Thyroid gland (tissue), 4 donors: ENCODE data around the gene POLR3E.

Source experiments
- CTCF ChIP-seq, 6 experiments: fragments of 200-600 bp in 3 of 6; fragments of 450-650 bp in 3 of 6; sonication (generic) in 3 of 6; IDR thresholded peaks; one replicate each; pipeline ENCODE4 v1.5.1; 2016 to 2019; ENCODE audit warnings: antibody characterized with exemption in 6 of 6, mild to moderate bottlenecking in 2 of 6, inconsistent platforms in 1 of 6, moderate library complexity in 1 of 6
- POLR2A ChIP-seq, 2 donors: fragments of 450-650 bp; IDR thresholded peaks; one replicate each; pipeline ENCODE4 v1.6.1; 2017; ENCODE audit warnings: antibody characterized with exemption in 2 of 2, mild to moderate bottlenecking in 2 of 2, moderate library complexity in 1 of 2

- no peak for TF ChIP-seq CTCF (IDR thresholded peaks at IDR 0.05)
- TF ChIP-seq POLR2A (IDR thresholded peaks at IDR 0.05), result no peak
These were observed 10.6 kb downstream of the POLR3E start for GRCh38 chr16:22307838-22308237.
